Ammon's horn (tissue), 1 donor: Measurements from ENCODE around the gene PLCH1.

Experiments
- DNase-seq: peaks from one replicate; pipeline ENCODE4 v3.0.0-alpha.2; 2016; ENCODE audit warnings: low spot score

PLCH1 gene

DNA sequence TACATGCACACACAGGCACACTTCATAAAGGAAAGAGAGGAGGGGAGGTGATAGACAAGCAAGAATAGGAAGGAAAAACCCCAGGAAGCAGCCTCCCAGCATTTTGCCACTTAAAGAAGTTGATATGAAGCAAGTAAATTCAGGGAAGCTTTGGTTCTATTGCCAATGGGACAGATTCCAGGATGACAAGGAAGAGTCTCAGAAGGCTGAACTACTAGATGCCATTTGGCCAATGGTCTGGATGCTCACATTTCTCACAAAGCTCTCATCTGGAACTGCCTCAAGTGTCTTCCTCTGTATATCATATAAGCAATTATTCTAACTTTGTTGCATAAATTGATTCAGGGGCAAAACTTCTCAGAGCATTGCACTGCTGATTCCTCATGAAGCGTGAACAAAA is 372.6 kb downstream of the PLCH1 start:
- DNase-seq, result no peak

DNA sequence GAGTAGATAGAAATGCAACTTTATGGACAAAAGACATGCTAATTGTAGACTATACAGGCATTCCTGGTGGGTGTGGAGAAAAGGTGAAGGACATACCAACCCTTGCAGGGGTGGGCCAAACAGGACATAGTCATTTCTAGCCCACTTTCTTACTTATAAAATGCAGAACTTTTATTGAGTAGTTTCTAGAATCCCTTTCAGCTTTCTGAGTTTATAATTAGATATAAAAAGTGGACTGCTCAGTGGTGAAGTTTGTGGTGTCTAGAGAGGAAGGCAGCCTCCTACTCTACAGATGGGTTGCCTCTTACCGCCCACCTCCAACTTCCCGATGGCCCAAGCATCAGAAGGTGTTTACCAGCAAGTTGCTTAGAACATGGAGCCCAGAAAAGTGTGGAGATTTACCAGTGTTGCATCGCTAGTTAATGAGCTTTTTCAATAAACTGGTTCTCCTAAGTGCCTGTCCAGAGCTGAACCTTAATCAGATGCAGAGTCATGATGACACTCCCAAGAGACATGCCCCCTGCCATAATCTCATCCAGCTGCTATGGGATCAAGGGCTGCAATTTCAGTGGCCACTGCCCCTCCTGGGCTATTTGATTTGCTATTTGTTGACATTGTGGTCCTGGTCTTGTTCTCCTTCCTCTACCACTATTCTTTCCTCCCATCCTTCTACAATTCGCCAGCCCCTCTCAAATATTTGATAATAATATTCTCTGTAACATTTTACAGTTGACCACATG is 373.9 kb downstream of the PLCH1 start:
- DNase-seq, result no peak

DNA sequence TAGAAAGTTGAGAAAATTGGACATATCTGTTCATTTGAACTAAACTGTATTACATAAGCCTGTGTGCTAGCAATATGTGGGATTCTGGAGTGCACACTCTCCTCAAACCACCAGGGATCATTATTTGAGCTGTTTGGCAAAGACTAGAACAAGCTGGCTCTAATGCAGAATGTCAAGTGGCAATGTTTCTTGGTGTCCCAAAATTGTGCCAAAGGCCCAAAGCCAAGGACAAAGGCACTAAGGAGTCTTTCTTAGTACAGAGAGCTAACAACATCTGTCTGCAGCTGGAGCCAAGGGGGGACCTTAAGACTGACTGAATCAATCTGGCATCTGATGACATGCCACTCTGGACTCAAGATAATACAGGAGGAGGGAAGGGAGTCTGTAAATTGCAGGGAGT is 374.7 kb downstream of the PLCH1 start:
- peak; percentile 50 for DNase-seq

DNA sequence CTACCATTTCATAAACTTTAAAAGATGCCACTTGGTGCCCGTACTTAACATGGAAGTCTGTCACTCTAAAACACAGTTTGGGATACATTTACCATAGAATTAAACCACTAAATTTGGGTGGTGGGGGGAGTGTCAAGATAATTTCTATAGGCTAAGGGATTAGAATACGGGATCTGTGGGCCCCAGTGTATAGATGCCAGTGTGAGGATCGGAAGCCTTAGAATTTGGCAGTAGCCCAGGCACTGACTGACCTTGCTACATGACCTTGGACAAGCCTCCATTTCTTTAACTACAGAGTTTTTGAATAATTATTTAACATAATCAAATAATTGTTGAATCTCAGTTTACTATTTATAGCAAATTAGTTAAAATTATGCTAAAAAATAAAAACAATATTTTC is 375.1 kb downstream of the PLCH1 start:
- no peak for DNase-seq

DNA sequence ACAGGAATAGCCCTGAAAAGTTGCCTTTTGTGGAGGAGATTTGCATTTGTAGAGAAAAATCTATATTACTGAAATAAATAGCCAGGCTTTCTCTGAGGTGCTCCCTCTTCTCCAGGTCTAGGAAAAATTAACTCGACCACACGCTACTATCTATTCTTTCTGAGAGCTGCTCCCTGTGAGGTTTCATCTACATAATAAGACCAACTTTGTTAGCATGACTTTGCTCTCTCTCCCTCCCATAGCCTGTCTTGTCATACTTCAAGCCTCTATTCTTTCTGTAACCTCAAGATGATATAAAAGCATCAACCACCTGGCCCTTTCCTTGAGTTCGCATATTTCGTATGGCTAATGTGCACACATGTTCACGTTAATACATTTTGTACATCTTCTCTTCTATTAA is 375.6 kb downstream of the PLCH1 start:
- DNase-seq, result no peak

DNA sequence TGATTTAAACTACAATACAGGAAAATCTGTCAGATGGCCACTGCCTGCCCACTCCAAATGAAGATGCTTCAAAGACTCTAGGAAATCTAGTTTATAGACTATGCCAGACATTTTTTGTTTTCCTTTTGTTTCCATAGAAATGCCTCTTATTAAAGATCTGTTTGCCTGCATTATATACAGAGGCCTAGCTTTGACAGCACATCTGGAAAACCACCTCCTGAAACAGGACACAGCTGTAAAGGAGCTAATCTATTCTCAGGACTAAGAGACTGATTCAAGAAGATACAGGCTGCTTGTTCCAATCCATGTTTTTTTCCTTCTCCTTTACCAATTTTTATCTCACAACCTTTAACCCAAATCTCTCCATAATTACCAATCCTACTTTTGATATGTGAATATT is 376.1 kb downstream of the PLCH1 start:
- no peak for DNase-seq

DNA sequence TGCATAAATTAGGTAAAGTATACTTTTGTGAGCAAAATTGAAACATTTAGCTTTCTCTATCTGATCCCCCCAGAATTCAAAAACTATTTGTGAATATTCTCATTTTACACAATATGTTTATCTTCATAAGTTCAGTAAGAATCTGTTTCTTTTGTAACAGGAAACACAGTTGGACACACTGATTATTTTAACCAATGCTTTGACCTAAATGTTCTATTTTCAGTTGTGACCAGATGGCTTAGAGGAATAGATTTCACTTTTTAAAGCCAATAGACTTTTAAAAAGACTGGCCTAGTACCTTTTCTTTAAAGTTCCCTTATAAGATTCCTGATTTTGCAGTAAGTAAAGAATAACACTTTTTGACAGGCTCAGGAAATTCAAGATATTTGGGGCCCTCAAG is 377.4 kb downstream of the PLCH1 start:
- DNase-seq, result no peak

DNA sequence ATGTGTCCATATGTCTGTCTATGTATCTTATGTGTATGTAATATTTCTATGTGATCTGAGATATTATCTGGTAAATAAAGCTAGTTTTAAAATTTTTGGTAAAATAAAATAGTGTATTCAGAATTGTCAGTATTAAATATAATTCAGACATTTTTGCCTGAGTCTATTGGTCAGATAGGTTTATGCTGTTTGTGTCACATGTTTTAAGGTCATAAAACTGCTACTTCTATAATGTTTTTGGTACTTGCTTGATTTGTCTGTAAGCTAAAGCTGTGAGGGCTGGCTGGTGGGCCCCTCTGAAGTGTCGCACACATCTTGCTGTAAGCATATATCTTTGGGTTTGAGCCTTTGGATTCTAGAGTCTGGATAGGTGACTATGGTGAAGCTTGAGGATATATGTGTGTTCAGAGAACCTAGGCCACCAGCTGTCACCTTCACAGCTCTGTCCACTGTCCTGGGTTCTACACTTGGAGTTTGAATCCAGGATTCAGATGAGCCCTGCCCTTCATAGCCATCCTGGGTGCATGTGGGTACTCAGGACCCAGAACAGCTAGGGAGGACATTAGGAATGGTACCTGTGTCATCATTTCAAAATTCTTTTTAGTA is 379.6 kb downstream of the PLCH1 start:
- no peak for DNase-seq

DNA sequence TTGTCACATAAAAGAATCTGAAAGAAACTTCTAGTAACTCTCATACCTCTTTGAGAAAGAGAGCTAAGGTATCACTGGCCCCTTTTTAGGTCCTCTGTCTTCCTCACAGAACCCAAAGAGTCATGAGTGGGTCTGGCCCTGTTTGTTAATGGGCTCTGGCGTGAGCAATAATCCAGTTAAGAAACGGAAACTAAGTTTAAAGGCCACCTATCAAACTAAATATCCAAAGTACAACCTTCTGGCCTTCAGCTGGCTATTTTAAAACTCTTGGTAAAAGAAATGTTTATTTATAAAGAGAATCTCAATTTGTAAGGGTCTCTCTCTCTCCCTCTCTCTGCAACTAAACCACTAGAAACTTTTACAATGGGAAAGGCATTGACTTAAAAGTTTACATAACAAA is 380.4 kb downstream of the PLCH1 start:
- DNase-seq, result no peak

DNA sequence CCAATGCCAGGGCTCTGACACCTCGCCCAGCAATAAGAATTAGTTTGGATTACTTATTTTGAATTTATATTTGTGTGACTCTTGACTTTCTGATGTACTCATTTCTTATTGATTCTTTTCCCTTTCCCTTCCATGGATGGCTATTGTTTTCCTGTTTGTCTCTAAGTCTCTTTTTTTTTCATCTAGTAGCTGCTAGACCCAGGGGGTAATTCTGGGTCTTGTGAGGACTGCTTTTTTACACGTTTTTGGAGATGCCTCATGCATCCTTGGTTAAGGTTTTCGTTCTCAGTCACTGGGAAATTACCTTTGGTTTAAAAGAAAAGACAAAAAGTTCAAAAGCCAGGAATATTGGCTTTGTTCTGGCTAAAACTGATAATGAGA is 381.2 kb downstream of the PLCH1 start:
- DNase-seq, result no peak

DNA sequence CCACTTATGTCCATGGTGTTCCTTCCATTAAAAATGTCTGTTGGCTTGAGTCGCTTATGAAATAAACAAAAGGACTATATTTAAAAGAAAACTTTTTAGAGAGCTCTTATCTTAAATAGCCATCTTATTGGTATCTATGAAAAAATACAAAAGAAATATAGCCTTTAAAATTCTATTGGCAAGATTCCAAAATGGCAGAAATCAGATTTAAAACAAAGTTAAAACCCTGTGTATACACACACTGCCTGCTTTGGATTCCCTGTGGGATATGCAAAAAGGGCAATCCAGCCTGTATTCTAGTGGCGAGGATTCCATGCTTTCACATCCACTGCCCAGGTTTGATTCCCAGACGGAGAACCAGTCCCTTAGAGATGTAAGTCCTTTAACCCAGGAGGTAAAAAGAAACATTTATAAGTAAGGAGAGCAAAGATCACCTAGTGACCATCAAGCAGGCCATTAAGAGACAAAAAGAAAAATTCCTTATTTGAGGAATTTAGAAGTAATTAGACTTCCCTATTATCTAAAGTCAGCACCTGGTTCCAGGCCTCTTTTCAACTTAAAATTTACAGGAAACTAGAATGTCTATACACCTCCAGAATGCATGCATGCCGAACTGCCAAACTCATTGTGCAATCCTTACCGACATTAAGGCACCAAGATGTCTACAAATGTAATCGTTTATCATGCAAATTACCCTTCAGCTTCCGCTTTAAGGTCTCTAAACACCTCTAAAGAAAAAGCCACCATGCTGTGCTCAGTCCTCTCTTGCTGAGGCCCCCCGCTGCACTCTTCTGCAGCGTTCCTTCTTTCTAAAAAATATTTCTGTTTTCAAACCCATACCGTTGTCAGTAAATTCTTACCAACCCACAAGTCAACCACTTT is 381.8 kb downstream of the PLCH1 start:
- DNase-seq, result no peak

DNA sequence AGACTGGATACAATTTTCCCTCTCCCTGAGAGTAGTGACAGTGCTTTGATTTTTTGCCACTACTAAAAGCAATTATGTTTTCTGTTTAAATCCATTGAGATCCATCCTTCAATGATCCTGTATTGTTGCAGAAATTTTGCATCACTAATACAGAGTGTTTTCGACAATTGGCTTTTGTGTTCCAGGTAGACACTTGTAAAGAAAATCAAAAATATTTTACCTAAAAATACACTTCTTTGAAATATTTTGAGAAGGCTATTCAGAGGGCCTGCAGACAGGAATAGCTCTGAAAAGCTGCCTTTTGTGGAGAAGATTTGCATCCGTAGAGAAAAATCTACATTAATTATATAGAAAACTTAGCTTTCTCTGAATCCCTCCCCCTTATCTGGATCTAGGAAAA is 384.6 kb downstream of the PLCH1 start:
- DNase-seq, result no peak

DNA sequence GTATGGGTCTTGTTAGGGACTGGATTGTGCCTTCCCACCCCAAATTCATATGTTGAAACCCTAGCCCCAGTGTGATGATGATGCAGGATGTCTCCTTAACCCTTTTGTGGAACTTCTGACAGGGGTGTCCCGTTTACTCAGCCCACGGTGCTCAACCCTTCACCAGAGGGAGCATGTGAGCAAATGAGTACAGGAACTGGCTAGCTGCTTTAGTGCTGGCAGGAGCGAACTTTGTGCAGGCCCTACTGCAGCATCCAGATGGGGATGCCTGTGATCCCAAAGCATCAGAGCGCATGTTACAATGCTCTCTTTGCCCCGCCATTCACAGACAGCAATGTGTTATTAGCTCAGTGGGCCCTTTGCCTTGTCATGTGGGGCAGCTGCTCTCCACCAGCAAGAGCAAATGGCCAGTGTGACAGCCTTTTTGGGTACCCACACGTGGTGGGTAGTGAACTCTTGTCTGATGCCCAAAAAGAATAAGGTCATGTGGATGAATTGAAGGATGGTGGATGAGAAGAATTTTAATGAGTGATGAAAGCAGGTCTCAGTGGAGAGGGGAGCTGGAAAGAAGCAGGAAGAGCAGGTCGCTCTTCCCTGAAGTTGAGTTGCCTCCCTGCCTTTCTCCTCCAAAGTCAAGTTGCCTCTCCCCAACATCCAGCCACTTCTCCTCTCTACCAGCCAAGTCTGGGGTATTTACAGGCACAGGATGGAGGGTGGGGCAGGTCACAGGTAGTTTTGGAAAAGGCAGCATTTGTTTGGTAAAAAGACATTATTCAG is 388.1 kb downstream of the PLCH1 start:
- DNase-seq, result no peak

DNA sequence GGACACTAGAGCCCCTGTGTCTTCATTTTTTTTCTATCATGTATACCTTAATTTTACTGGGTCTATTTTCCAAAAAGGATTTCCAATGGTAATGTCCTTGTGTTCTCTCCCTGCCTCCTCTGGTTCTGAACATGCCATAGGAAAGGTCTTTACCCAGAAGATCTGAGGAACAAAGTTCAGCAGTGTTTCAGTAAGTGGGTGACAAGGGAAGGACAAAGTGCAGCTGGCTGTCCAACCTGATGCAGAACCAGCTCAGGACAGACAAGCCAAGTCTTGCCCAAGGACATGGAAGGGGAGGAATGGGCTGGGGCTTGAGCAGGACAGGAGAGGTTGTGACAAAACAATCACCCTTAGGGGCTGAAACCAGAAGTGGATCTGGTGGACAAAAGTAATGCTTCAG is 390.2 kb downstream of the PLCH1 start:
- no peak for DNase-seq

DNA sequence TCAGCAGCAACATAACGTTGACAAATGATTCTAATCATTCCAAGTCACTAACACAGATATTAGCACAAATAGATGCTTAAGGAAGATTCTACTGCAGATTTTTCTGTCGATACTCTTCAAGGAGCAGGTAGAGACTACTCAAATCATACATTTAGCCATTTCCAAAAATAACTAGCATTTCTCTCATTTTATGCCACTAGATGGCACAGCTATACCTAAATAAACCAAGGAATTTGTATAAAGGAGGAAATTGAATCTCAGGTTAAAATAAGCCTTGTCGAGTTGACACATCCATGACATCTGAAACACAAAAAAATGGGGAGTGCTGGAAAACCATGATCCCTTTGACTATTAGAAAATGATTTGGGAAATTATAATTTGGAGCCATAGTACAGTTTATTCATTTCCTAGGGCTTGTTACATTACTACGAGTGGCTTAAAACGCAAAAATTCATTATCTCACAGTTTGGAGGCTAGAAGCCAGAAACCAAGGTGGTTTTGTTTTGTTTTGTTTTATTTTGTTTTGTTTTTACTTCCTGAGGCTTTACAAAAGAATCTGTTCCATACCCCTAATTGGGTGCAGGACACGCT is 391.9 kb downstream of the PLCH1 start:
- DNase-seq, result peak; percentile 51

DNA sequence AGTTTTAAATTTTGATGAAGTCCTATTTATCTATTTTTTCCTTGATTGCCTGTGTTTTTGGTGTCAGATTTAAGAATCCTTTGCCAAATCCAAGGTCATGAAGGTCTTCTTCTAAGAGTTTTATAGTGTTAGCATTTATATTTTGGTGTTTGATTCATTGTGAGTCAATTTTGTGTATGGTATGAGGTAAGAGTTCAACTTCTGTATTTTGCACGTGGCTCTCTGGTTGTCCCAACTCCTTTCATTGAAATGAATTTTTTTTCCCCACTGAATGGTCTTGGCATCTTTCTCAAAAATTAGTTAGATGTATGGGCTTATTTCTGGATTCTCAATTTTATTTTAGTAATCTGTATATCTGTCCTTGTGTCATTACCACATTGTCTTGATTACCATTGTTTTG is 394.3 kb downstream of the PLCH1 start:
- no peak for DNase-seq

DNA sequence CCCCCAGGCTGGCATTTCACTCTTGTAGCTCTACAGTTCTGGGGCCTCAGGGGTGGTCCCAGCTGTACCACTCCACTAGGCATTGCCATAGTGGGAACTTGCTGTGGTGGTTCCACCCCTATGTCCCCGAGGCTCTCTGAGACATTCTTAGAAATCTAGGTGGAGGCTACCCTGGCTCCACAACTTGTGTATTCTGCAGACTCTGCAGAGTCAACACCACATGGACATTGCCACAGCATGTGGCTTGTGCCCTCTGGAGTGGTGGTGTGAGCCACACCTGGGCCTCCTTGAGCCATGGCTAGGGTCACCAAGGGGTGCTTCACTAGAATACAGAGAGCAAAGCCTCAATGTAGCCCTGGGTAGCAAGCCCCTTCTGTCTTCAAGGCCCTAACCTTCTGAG is 397.0 kb downstream of the PLCH1 start:
- no peak for DNase-seq

DNA sequence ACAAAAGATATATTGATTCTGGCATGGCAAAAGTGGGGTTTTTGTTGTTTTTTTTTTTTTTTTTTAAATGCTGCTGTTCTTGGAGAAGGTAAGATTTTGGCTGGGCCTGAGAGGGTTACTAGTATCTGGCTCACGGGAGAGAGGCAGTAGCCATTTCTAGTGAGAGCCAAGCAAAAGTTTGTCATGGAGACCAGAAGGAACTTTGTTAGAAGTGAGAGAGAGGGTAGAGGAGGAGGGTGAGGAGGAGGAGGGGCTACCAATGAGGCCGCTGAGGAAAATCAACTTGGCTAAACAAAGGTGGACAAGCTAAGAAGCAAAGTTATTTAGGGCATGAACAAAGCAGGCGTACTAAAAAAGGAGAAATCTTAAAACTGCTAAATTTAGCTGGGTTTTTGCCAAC is 402.5 kb downstream of the PLCH1 start:
- DNase-seq, result peak; percentile 50

DNA sequence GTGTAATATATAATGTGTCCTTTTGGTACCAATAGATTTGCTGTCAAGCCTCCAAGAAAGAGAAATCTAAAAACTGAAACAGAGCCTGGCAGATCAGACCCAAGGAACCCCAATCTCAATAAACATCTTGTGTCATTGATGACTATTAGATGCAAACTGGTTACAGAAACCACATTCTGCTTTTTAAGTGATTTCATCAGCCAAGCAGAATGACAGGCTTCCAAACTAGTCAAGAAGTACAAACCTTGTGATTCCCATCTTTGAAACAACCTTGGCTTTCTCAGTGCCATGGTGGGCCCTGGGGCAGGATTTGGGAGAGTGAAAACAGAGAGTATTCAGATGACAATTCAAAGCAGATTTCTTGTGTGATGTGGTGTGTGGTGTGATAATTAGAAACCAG is 405.8 kb downstream of the PLCH1 start:
- no peak for DNase-seq

DNA sequence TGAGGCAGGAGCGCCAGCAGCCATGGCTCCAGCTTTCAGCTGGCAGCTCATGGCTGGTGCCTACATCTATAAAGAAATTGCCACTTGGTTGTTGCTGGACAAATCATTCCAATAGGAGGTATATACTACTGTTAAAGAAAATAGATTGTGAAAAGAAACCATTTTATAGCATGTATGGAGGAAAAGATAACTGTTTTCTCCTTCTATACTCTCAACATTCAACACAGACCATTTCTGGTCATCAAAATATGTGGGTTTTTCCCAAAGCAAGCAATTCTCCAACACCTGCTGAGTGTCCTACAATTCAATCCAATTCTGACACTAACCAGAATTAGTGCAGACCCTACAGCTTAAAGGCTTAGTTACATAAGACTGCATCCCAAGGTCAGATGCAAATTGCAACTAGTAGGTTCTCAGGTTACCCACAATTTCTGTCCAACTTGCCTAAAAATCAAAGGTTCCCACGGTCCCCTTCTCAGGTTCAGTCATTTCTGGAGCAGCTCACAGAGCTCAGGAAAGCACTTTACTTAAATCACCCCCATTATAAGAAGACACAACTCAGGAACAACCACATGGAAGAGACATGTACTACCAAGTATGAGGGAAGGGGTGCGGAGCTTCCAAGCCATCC is 409.0 kb downstream of the PLCH1 start:
- no peak for DNase-seq

DNA sequence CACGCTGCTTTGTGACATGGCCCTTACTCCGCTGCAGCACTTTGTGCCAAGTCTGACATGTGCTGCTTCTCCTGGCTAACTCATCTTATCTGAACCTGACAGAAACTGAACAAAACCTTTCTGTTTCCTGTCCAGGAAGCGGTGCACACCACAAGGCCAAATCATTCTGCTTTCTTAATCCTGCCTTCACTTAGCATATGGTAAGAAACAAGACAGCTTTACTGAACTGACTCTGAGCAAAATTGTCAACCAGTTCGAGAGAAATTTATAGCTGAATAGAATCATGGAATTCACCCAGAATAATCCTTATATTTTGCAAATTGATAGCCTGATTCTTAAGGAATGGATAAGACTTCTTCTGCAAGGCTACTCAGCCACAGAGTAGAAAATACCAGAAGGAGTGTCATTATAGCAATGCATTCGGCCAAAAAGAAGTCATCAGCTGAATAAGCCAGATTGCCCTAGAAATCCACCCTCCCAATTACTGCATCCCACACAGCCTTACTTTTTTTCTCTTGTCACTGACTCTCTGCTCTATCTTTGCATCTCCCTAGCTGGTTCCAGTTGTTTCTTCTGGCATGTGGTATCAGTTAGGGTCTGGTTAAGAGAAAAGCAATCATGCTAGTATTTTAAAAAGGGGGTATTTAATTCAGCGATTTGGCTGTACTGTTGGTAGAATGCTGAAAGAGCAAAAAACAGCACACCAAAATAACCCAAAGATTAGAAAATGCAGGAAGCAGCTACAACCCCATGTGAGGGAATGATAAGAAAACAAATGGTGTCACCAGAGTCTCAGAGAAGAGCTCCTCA is 409.8 kb downstream of the PLCH1 start:
- peak; percentile 21 for DNase-seq
